K562 (cell line): ENCODE results near the gene ZFYVE27. TPM values are rescaled to one million over a fixed set of nuclear protein-coding genes. Genes with fewer than 3 reads are reported as not detected.

Source experiments
- ATAC-seq: fragments of 200-7000 bp; cut with Tn5 transposase; 3 replicates; pipeline ENCODE4 v1.9.1; 2020; ENCODE audit warnings: moderate library complexity
- BruUV-seq: library from RNA; stranded (reverse); fragments of 400-500 nt; replicated peaks from 2 replicates; lab custom pipeline; 2021; lab: Mats Ljungman, UMichigan
- CTCF ChIA-PET: fragments of 300-600 bp; formaldehyde crosslinking; extraction: SDS; loops from one replicate; lab custom pipeline; 2021; ENCODE audit warnings: low intra/inter-chr PET ratio; lab: Yijun Ruan, JAX
- POLR2A ChIA-PET: fragments of 300-600, 350-650 bp; sonication (Branson Sonifier 250); formaldehyde crosslinking; extraction: SDS; loops from one replicate; lab custom pipeline; 2021; ENCODE audit warnings: antibody characterized with exemption, inconsistent platforms; lab: Yijun Ruan, JAX
- DNase-seq, 4 experiments: peaks; one replicate each; pipeline versions ENCODE4 v3.0.0 to v3.0.0-alpha.2; 2011 to 2018; ENCODE audit warnings: low spot score in 3 of 4, mixed read lengths in 3 of 4; ENCODE audit errors: extremely low read depth in 1 of 4
- FAIRE-seq: peaks from 2 replicates; lab custom pipeline; 2011; peaks lifted over from hg19 to GRCh38; lab: Jason Lieb, UNC
- H2AFZ ChIP-seq: 2 replicates; pipeline ENCODE4 v1.6.0; 2011; ENCODE audit warnings: low read depth, low read length, control low read depth, inconsistent platforms
- H3K27ac ChIP-seq: fragments of 200-600 bp; 3 replicates; pipeline ENCODE4 v1.8.0; 2011; ENCODE audit warnings: low read depth, mild to moderate bottlenecking, control low read depth, inconsistent platforms, low read length, moderate library complexity, mixed read lengths; ENCODE audit errors: extremely low read depth
- H3K27me3 ChIP-seq, 2 experiments: fragments of 300-600 bp in 1 of 2; 2 replicates in 1 of 2; 3 replicates in 1 of 2; pipeline versions ENCODE4 v1.6.0 to v1.8.0; 2011; ENCODE audit warnings: inconsistent platforms in 2 of 2, low read length in 2 of 2, mild to moderate bottlenecking in 1 of 2, mixed read lengths in 1 of 2, moderate library complexity in 1 of 2; ENCODE audit not compliant: control insufficient read depth in 2 of 2, insufficient read depth in 2 of 2
- H3K36me3 ChIP-seq: fragments of 300-600 bp; 3 replicates; pipeline ENCODE4 v1.8.0; 2011; ENCODE audit warnings: mild to moderate bottlenecking, low read length, inconsistent platforms; ENCODE audit not compliant: control insufficient read depth, insufficient read depth
- H3K4me1 ChIP-seq, 2 experiments: fragments of 200-600 bp in 1 of 2; replicated peaks in 1 of 2; 2 replicates in 1 of 2; 3 replicates in 1 of 2; pipeline versions ENCODE4 v1.5.1 to v1.8.0; 2011; ENCODE audit warnings: inconsistent platforms in 2 of 2, low read length in 2 of 2, mild to moderate bottlenecking in 1 of 2, mixed read lengths in 1 of 2, moderate library complexity in 1 of 2; ENCODE audit not compliant: control insufficient read depth in 2 of 2, insufficient read depth in 2 of 2
- H3K4me2 ChIP-seq: 2 replicates; pipeline ENCODE4 v1.6.1; 2011; ENCODE audit warnings: low read length, control low read depth, inconsistent platforms, mixed read lengths; ENCODE audit not compliant: insufficient read depth
- H3K4me3 ChIP-seq: fragments of 200-600 bp; sonication (generic), shearing (Covaris generic); 2 replicates; pipeline ENCODE4 v1.5.1; 2016; ENCODE audit warnings: control low read depth, inconsistent platforms
- H3K79me2 ChIP-seq: fragments of 200-600 bp; 3 replicates; pipeline ENCODE4 v1.8.0; 2011; ENCODE audit warnings: low read length, inconsistent platforms; ENCODE audit not compliant: control insufficient read depth, insufficient read depth
- H3K9ac ChIP-seq, 2 experiments: 2 replicates each; pipeline versions ENCODE4 v1.6.0 to v1.6.1; 2011; ENCODE audit warnings: low read depth in 2 of 2, low read length in 2 of 2, control low read depth in 1 of 2, inconsistent platforms in 1 of 2, mild to moderate bottlenecking in 1 of 2, mixed read lengths in 1 of 2; ENCODE audit not compliant: insufficient read depth in 1 of 2
- H3K9me1 ChIP-seq: one replicate; pipeline ENCODE4 v1.6.0; 2011; ENCODE audit warnings: inconsistent platforms, mild to moderate bottlenecking, low read length, moderate library complexity; ENCODE audit not compliant: control insufficient read depth, insufficient read depth
- H3K9me3 ChIP-seq: replicated peaks from 2 replicates; pipeline ENCODE4 v1.5.1; 2011; ENCODE audit warnings: low read depth, low read length, inconsistent platforms; ENCODE audit not compliant: control insufficient read depth, insufficient read depth
- H4K20me1 ChIP-seq: replicated peaks from 2 replicates; pipeline ENCODE4 v1.6.1; 2011; ENCODE audit warnings: low read length, inconsistent platforms, mixed read lengths; ENCODE audit not compliant: control insufficient read depth, insufficient read depth
- MCM3 ChIP-seq: fragments of 450-650 bp; IDR thresholded peaks from 2 replicates; pipeline ENCODE4 v1.6.1; 2016
- MYBL2 ChIP-seq, 2 experiments: fragments of 450-650 bp in 1 of 2; sonication (generic) in 1 of 2; formaldehyde crosslinking in 1 of 2; IDR thresholded peaks; 2 replicates each; pipeline versions ENCODE4 v1.6.1 to v1.8.1; 2017 to 2022; ENCODE audit warnings: borderline replicate concordance in 1 of 2, inconsistent platforms in 1 of 2, low read depth in 1 of 2, mild to moderate bottlenecking in 1 of 2, missing genetic modification reagents in 1 of 2, moderate library complexity in 1 of 2
- RFX5 ChIP-seq: IDR thresholded peaks from 2 replicates; pipeline ENCODE4 v1.6.1; 2011; ENCODE audit warnings: low read depth, mild to moderate bottlenecking, improper control_type of control experiment, low read length
- ZNF584 ChIP-seq: fragments of 200-800 bp; sonication (Bioruptor generic); IDR thresholded peaks from 2 replicates; pipeline ENCODE4 v1.6.1; 2016; ENCODE audit warnings: low read depth, mild to moderate bottlenecking, missing genetic modification characterization, missing compliant biosample characterization
- WGBS: fragments of 100-300 bp; shearing (Covaris generic); methylation state at CpG from one replicate; pipeline ENCODE4 v1.1.6; 2016; ENCODE audit warnings: low coverage, mixed read lengths; ENCODE audit not compliant: insufficient coverage; ENCODE audit errors: missing lambda C conversion rate; 5-methylcytosine and 5-hydroxymethylcytosine counted together
- in situ Hi-C: fragments of 300-500 bp; cut with MboI; formaldehyde crosslinking; loops from 4 replicates; pipeline ENCODE4 v1.15.0; 2018; ENCODE audit warnings: inconsistent platforms, mixed read lengths
- intact Hi-C: fragments of 100-400 bp; cut with micrococcal nuclease; formaldehyde crosslinking; loops from 2 replicates; pipeline ENCODE4 v1.14.2; 2022
- polyA plus RNA-seq, 8 experiments: library from polyadenylated mRNA; depleted of rRNA in 4 of 8; stranded (reverse) in 5 of 8; unstranded in 3 of 8; fragments of >200 nt; fragmentation: Nextera tagmentation in 2 of 8; fragmentation: Illumina TruSeq in 1 of 8; extraction: Ambion mirVana in 2 of 8; extraction: Trizol in 1 of 8; gene quantifications; 2 replicates each; pipeline versions ENCODE4 v1.2.1 to v1.2.3, GENCODE V29; 2011 to 2014; ENCODE audit warnings: inconsistent platforms in 1 of 8, missing spikeins in 1 of 8
- total RNA-seq, 7 experiments: library from RNA; depleted of rRNA in 6 of 7; stranded (reverse); fragments of >200 nt in 6 of 7; fragmentation: Illumina TruSeq in 2 of 7; extraction: Trizol in 2 of 7; gene quantifications; 2 replicates each; pipeline versions ENCODE4 v1.2.1 to v1.2.3, GENCODE V29; 2011 to 2021; ENCODE audit warnings: low replicate concordance in 1 of 7
- TF ChIP-seq, protein P1 (sequence below): fragments of 250-450 bp; sonication (Bioruptor Pico); IDR thresholded peaks from 2 replicates; pipeline ENCODE4 v1.4.0; 2020; ENCODE audit warnings: mild to moderate bottlenecking, moderate library complexity
- TF ChIP-seq, protein P2 (sequence below): fragments of 150-350 bp; IDR thresholded peaks from 2 replicates; pipeline ENCODE4 v1.6.1; 2014; ENCODE audit warnings: low read depth, mild to moderate bottlenecking, low read length, borderline replicate concordance
- TF ChIP-seq, protein P3 (sequence below), 2 experiments: fragments of 450-650 bp in 1 of 2; sonication (generic) in 1 of 2; formaldehyde crosslinking in 1 of 2; IDR thresholded peaks in 1 of 2; conservative IDR thresholded peaks in 1 of 2; 2 replicates each; pipeline versions ENCODE4 v1.6.1 to v1.8.1; 2016 to 2023; ENCODE audit warnings: mild to moderate bottlenecking in 2 of 2, moderate library complexity in 2 of 2, inconsistent platforms in 1 of 2, missing genetic modification reagents in 1 of 2

ZFYVE27 gene
- total and polyA plus RNA-seq, 9 of the 15 experiments (the other 6 are each of a cell fraction or from before 2014, with no cell fraction given) = 0.81 to 21.9 (median 15.3) TPM

GRCh38 chr10:97718659-97719142 lies 18.2 kb upstream of the ZFYVE27 start:
- H3K9me1 ChIP-seq = no peaks in the 10 kb centered on the region
- intact Hi-C loops = no loop called here
- DNase-seq (no peak), ATAC-seq (no peak), FAIRE-seq (no peak)
- no peak overlapping the region for H2AFZ ChIP-seq
- CTCF ChIA-PET = no interaction called here
- 53% methylated on average over 6 of the region's 8 CpGs for WGBS
- POLR2A ChIA-PET = interaction anchor here (0.7 kb wide), 1 partner anchor 17 kb away, joined by 3 read pairs; no protein-coding TSS in a partner anchor
- no peaks in the 10 kb centered on the region for H3K36me3 ChIP-seq
- in situ Hi-C loops = no loop called here
- H3K9ac ChIP-seq = peak overlapping the region in 1 of 2 experiments; percentile 56; a peak in 1 of 4 replicates
- H3K79me2 ChIP-seq = no peaks in the 10 kb centered on the region; the same call in 2 of the 3 replicates
- BruUV-seq = no TSS peak
- H3K27ac ChIP-seq = no peak overlapping the region
- no peaks in the 10 kb centered on the region for H3K9me3 ChIP-seq
- no peak for TF ChIP-seq MYBL2 (IDR thresholded peaks at IDR 0.05; ENCODE audit: low read depth)
- no peak for TF ChIP-seq MYBL2 (CRISPR knock-in tag; IDR thresholded peaks at IDR 0.05; ENCODE audit: borderline replicate concordance)
- no peak for TF ChIP-seq ZNF584 (CRISPR knock-in tag)
- TF ChIP-seq, protein P1, sequence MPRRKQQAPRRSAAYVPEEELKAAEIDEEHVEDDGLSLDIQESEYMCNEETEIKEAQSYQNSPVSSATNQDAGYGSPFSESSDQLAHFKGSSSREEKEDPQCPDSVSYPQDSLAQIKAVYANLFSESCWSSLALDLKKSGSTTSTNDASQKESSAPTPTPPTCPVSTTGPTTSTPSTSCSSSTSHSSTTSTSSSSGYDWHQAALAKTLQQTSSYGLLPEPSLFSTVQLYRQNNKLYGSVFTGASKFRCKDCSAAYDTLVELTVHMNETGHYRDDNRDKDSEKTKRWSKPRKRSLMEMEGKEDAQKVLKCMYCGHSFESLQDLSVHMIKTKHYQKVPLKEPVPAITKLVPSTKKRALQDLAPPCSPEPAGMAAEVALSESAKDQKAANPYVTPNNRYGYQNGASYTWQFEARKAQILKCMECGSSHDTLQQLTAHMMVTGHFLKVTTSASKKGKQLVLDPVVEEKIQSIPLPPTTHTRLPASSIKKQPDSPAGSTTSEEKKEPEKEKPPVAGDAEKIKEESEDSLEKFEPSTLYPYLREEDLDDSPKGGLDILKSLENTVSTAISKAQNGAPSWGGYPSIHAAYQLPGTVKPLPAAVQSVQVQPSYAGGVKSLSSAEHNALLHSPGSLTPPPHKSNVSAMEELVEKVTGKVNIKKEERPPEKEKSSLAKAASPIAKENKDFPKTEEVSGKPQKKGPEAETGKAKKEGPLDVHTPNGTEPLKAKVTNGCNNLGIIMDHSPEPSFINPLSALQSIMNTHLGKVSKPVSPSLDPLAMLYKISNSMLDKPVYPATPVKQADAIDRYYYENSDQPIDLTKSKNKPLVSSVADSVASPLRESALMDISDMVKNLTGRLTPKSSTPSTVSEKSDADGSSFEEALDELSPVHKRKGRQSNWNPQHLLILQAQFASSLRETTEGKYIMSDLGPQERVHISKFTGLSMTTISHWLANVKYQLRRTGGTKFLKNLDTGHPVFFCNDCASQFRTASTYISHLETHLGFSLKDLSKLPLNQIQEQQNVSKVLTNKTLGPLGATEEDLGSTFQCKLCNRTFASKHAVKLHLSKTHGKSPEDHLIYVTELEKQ = no peak
- TF ChIP-seq, protein P2, sequence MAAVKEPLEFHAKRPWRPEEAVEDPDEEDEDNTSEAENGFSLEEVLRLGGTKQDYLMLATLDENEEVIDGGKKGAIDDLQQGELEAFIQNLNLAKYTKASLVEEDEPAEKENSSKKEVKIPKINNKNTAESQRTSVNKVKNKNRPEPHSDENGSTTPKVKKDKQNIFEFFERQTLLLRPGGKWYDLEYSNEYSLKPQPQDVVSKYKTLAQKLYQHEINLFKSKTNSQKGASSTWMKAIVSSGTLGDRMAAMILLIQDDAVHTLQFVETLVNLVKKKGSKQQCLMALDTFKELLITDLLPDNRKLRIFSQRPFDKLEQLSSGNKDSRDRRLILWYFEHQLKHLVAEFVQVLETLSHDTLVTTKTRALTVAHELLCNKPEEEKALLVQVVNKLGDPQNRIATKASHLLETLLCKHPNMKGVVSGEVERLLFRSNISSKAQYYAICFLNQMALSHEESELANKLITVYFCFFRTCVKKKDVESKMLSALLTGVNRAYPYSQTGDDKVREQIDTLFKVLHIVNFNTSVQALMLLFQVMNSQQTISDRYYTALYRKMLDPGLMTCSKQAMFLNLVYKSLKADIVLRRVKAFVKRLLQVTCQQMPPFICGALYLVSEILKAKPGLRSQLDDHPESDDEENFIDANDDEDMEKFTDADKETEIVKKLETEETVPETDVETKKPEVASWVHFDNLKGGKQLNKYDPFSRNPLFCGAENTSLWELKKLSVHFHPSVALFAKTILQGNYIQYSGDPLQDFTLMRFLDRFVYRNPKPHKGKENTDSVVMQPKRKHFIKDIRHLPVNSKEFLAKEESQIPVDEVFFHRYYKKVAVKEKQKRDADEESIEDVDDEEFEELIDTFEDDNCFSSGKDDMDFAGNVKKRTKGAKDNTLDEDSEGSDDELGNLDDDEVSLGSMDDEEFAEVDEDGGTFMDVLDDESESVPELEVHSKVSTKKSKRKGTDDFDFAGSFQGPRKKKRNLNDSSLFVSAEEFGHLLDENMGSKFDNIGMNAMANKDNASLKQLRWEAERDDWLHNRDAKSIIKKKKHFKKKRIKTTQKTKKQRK = no peak
- TF ChIP-seq, protein P3, sequence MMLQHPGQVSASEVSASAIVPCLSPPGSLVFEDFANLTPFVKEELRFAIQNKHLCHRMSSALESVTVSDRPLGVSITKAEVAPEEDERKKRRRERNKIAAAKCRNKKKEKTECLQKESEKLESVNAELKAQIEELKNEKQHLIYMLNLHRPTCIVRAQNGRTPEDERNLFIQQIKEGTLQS (IDR thresholded peaks at IDR 0.05) = no peak
- TF ChIP-seq, protein P3 (CRISPR knock-in tag; conservative IDR thresholded peaks at IDR 0.05) = no peak
- TF ChIP-seq MCM3 = no peak
- TF ChIP-seq RFX5 = no peak
- H3K4me2 ChIP-seq = peak overlapping the region; percentile 52; the same call in 1 of the 2 replicates
- no peaks in the 10 kb centered on the region for H3K27me3 ChIP-seq
- no peak overlapping the region for H3K4me3 ChIP-seq
- no peaks in the 10 kb centered on the region for H4K20me1 ChIP-seq
- peaks cover 17 to 40% of the 10 kb centered on the region in 2 experiments; a peak in 4 of 5 replicates for H3K4me1 ChIP-seq
